Stimulated activated naive B cell treated with anti-CD40 and anti-IgM and Interleukin-4, amounts not matched to agents 10 μg/mL and 1 μg/mL and 100 μg/mL, for 72 hours (primary cell): ENCODE measurements around the gene RBMS3.
A peak's percentile ranks its signal among the peaks of the same experiment; 100 is the strongest.

Experiments used
- ATAC-seq, 2 donors: fragments of 150-1000 bp; cut with Tn5 transposase; replicated peaks; 2 replicates each; pipeline ENCODE4 v1.10.0; 2021; ENCODE audit warnings: moderate library complexity in 1 of 2
- DNase-seq: peaks from one replicate; pipeline ENCODE4 v3.0.0; 2021
- H3K27ac Mint-ChIP-seq: one replicate; pipeline ENCODE4 v1.8.0; 2022; ENCODE audit warnings: mild to moderate bottlenecking, mixed read lengths
- H3K27me3 Mint-ChIP-seq, 2 donors: one replicate each; pipeline ENCODE4 v1.8.0; 2022; ENCODE audit warnings: mixed read lengths in 2 of 2
- H3K36me3 Mint-ChIP-seq, 2 donors: one replicate each; pipeline ENCODE4 v1.8.0; 2022; ENCODE audit warnings: mixed read lengths in 2 of 2, mild to moderate bottlenecking in 1 of 2
- H3K4me1 Mint-ChIP-seq, 2 donors: one replicate each; pipeline ENCODE4 v1.8.0; 2022; ENCODE audit warnings: mixed read lengths in 2 of 2, mild to moderate bottlenecking in 1 of 2
- H3K4me3 Mint-ChIP-seq, 2 donors: one replicate each; pipeline ENCODE4 v1.8.0; 2022; ENCODE audit warnings: mild to moderate bottlenecking in 2 of 2, mixed read lengths in 2 of 2, moderate library complexity in 1 of 2
- H3K9me3 Mint-ChIP-seq, 2 donors: one replicate each; pipeline ENCODE4 v1.8.0; 2022; ENCODE audit warnings: mixed read lengths in 2 of 2, mild to moderate bottlenecking in 1 of 2

RBMS3 gene

DNA sequence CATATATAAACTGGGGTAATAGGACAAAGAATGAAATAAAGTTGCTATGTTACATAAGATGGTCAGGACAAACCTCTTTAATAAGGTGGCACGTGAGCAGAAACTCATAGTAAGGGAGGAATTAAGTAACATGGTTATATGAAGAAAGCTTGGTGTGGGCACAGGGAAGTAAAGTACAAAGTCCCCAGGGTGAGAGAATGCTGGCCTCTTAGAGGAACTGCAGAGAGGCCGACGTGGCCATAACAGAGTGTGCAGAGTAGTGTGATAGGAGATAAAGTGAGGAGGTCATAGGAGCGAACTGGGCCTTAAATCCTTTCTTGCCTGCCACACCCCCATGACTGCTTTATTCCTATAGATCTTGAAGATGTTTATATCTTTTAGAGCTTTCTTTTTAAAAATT lies 17.4 kb upstream of the RBMS3 start:
- Mint-ChIP-seq H3K27ac (no peak overlapping the region), H3K4me1 (no peaks in the 10 kb centered on the region), H3K9me3 (no peaks in the 10 kb centered on the region), H3K36me3 (no peaks in the 10 kb centered on the region), H3K4me3 (no peak overlapping the region), H3K27me3 (peaks cover 0 to 5% of the 10 kb centered on the region in 2 donors)
- no peak for ATAC-seq
- no peak for DNase-seq

DNA sequence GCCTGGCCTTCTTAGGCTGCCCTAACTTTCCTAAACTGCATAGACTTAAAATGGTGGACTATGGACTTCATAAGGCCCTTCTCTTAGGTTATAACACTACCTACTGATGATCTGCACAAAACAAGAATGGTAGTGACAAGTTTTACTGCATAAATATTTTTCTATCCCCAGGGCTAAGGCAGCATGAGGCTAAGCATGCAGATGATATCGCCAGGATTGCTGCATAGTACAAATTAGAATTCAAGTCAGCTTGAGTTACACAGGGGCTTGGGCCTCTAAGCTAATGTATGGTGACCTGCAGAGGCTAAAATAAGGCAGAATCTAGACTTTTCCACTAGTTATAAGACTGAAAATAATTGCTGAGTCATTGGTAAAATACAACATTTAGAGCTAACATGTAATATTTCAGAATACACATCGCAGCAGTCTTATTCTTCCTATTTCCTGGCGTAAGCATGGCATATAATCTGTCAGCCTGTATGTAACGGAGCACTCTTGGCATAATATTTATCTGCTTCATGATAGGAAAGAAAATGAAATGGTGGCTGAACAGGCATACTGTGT lies 15.3 kb upstream of the RBMS3 start:
- no peaks in the 10 kb centered on the region for H3K4me1 Mint-ChIP-seq
- ATAC-seq (no peak), DNase-seq (no peak)
- no peaks in the 10 kb centered on the region for H3K36me3 Mint-ChIP-seq
- H3K4me3 Mint-ChIP-seq = no peak overlapping the region
- H3K9me3 Mint-ChIP-seq = no peaks in the 10 kb centered on the region
- H3K27me3 Mint-ChIP-seq = peaks cover 0 to 5% of the 10 kb centered on the region in 2 donors
- H3K27ac Mint-ChIP-seq = no peak overlapping the region

DNA sequence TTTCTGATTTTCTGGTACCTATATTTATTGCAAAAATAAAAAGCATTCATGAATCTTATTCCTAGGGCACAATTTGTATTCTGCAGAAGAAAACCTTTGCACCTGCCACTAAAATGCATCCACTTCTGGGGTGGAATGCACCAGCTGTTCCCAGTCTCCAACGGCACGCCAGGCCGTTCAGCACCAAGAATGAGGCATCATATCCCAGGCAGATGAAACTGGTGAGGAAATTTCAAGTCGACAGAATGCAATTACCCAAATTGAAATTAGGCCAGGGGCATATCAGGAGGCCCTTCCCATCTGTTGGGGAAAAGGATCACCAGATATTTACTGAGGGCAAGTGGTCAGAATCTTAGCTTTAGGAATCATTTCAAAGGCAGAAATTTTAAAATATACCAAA lies 13.6 kb upstream of the RBMS3 start:
- H3K9me3 Mint-ChIP-seq = no peaks in the 10 kb centered on the region
- H3K4me3 Mint-ChIP-seq = no peak overlapping the region
- H3K4me1 Mint-ChIP-seq = no peaks in the 10 kb centered on the region
- DNase-seq (no peak), ATAC-seq (no peak)
- no peaks in the 10 kb centered on the region for H3K36me3 Mint-ChIP-seq
- no peak overlapping the region for H3K27ac Mint-ChIP-seq
- no peaks in the 10 kb centered on the region for H3K27me3 Mint-ChIP-seq

DNA sequence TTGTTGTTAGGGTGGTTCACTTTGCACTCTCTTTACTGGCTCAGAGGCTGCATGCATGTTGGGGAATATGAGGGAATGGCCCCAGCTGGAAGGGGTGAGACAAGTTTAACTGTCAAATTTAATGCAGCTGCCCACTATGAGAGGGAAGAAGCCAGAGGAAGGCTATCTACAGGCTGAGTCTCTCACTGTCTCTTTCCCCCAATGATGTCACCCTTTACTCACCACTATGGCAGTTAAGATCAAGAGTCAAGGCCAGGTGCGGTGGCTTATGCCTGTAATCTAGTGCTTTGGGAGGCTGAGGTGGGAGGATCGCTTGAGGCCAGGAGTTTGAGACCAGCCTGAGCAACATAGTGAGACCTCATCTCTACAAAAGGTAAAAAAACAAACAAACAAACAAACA lies 12.2 kb upstream of the RBMS3 start:
- Mint-ChIP-seq H3K27ac (no peak overlapping the region), H3K27me3 (no peaks in the 10 kb centered on the region), H3K9me3 (no peaks in the 10 kb centered on the region), H3K36me3 (no peaks in the 10 kb centered on the region), H3K4me3 (no peak overlapping the region), H3K4me1 (no peaks in the 10 kb centered on the region)
- ATAC-seq (no peak), DNase-seq (no peak)

DNA sequence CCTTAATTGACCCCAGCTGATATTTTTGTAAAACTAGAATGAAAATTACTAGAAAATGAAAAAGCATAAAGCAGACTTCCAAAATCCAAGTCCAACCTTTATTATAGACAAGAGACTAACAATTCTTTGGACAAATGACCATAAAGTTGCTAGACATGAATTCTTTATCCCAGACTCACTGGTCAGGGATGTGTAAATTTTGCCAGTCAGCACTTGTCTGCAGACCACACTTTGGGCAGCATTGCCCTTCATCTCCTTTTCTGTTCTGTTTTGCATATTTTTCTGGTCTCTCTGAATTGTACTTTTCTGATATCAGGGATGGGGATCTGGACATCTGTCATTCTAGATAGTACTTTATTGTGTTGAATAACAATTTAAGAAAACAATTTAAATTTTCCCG lies 10.1 kb upstream of the RBMS3 start:
- Mint-ChIP-seq H3K4me3 (no peak overlapping the region), H3K36me3 (no peaks in the 10 kb centered on the region), H3K4me1 (no peaks in the 10 kb centered on the region), H3K27ac (no peak overlapping the region), H3K27me3 (no peaks in the 10 kb centered on the region), H3K9me3 (no peaks in the 10 kb centered on the region)
- ATAC-seq (no peak), DNase-seq (no peak)

DNA sequence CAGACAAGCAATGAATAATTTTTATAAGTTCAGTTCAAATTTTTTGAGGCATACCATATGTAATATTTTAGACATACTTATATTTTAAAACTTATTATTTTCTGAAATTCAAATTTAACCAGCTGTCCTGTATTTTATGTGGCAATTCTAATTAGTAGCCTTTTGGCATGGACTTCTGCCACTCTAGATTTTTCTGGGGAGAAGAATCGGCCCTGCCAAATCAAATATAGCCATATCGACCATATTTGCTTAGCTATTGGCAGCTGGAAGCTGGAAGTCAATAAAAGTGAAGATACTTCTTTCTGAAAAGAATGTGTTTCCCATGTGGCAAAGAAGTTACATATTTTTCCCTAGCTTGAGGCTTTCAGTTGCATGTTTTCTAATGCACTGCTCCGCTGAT lies 9.4 kb upstream of the RBMS3 start:
- H3K4me3 Mint-ChIP-seq = no peak overlapping the region
- ATAC-seq (no peak), DNase-seq (no peak)
- no peak overlapping the region for H3K27ac Mint-ChIP-seq
- no peaks in the 10 kb centered on the region for H3K36me3 Mint-ChIP-seq
- no peaks in the 10 kb centered on the region for H3K4me1 Mint-ChIP-seq
- no peaks in the 10 kb centered on the region for H3K9me3 Mint-ChIP-seq
- no peaks in the 10 kb centered on the region for H3K27me3 Mint-ChIP-seq

DNA sequence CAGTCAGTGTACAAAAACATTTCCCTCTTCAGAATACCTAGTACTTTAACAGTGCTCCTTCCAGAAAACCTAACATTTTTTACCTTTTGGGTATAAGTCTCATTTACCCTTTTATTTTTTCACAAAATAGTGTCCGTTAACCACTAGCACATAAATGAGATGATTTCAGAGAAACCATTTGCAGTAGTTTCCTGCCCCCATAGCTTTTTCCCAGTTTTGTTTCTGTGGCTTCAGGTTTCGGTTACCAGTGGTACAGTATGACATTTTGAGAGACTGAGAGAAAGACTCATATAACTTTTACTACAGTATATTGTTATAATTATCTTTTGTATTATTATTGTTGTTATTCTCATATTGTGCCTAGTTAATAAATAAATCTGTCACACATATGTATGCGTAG lies 6.2 kb upstream of the RBMS3 start:
- Mint-ChIP-seq H3K4me3 (no peak overlapping the region), H3K36me3 (no peaks in the 10 kb centered on the region), H3K27ac (no peak overlapping the region), H3K27me3 (no peaks in the 10 kb centered on the region), H3K9me3 (no peaks in the 10 kb centered on the region), H3K4me1 (no peaks in the 10 kb centered on the region)
- ATAC-seq (no peak), DNase-seq (no peak)

DNA sequence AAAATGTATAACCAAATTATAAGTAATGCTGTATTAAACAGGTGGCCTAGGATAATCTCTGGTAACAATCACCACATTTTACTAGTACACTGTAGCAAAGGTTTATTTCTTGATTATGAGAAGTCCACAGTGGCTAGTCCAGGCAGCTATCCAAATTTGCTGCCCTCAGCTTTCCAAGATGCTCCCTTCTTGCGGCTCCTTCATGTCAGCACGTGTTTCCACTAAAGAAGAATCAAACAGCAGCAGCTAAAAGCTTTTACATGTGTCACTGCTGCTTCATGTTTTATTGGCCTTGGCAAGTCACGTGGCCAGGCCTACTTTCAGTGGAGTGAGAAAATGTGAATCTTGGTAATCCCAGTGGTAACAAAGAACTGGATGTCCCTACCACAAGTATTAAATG lies 5.6 kb upstream of the RBMS3 start:
- H3K27ac Mint-ChIP-seq = no peak overlapping the region
- no peaks in the 10 kb centered on the region for H3K27me3 Mint-ChIP-seq
- no peak overlapping the region for H3K4me3 Mint-ChIP-seq
- DNase-seq (no peak), ATAC-seq (no peak)
- H3K9me3 Mint-ChIP-seq = no peaks in the 10 kb centered on the region
- H3K36me3 Mint-ChIP-seq = no peaks in the 10 kb centered on the region
- peaks cover 0 to 1% of the 10 kb centered on the region in 2 donors for H3K4me1 Mint-ChIP-seq

DNA sequence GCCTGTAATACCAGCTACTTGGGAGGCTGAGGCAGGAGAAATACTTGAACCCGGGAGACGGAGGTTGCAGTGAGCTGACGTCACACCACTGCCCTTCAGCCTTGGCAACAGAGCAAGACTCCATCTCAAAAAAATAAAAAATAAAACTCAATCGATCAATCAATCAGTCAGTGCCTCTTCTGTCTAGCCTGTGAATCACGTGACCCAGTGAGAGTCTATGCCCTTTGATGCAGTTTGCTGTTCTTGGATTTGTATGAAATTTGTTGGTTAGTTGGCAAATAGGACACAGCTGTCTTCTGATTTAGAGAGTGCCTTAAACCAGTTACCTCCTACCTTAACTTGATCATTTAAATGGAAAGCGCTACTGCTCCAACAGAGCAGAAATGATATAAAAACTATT lies 3.6 kb upstream of the RBMS3 start:
- H3K27me3 Mint-ChIP-seq = peaks cover 0 to 13% of the 10 kb centered on the region in 2 donors
- ATAC-seq (no peak), DNase-seq (no peak)
- no peak overlapping the region for H3K4me3 Mint-ChIP-seq
- peaks cover 10 to 21% of the 10 kb centered on the region in 2 donors for H3K4me1 Mint-ChIP-seq
- H3K36me3 Mint-ChIP-seq = no peaks in the 10 kb centered on the region
- H3K27ac Mint-ChIP-seq = no peak overlapping the region
- no peaks in the 10 kb centered on the region for H3K9me3 Mint-ChIP-seq

DNA sequence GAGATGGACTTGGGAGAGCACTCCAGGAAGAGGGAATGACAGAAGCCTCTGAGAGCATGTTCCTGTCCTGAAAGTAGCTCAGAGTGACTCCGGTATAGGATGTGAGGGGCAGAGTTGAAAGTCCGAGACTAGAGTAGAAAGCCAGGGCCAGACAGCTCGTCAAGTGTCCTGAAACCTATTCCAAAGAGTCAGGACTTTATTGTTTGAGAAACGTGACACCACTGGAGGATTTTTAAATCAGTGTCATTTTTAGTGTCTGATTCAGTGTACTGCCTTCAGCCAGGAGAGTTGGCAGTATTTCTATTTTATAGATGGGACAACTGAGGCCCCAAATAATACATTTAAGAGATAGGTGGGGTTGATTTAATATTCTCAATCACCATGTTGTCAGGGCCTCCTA lies 1.6 kb upstream of the RBMS3 start:
- no peak for ATAC-seq
- Mint-ChIP-seq H3K36me3 (no peaks in the 10 kb centered on the region), H3K9me3 (no peaks in the 10 kb centered on the region), H3K4me1 (peaks cover 16 to 37% of the 10 kb centered on the region in 2 donors), H3K4me3 (no peak overlapping the region), H3K27me3 (peaks cover 0 to 15% of the 10 kb centered on the region in 2 donors), H3K27ac (no peak overlapping the region)
- DNase-seq = no peak

DNA sequence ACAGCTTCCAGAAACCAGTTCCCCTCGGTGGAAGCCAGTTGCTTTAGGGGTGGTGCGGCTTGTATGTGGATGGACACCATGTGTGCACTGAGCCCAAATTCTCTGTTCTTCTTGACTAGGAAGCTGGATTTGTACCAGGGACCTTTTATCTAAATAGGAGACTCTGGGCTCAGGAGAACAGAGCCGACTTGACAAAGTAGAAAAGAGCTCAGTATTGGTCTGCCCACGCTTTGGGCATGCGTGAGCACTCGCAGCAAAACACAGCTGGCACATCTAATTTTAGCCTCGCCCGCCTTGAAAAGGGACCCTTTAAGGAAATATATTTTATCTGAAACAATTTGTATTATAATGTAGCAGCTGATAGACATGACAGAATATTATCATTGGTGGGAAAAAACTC lies 1.1 kb upstream of the RBMS3 start:
- H3K4me1 Mint-ChIP-seq = peaks cover 16 to 37% of the 10 kb centered on the region in 2 donors
- no peak overlapping the region for H3K4me3 Mint-ChIP-seq
- ATAC-seq = no peak
- H3K36me3 Mint-ChIP-seq = no peaks in the 10 kb centered on the region
- H3K9me3 Mint-ChIP-seq = no peaks in the 10 kb centered on the region
- H3K27ac Mint-ChIP-seq = no peak overlapping the region
- DNase-seq = no peak
- peaks cover 0 to 15% of the 10 kb centered on the region in 2 donors for H3K27me3 Mint-ChIP-seq

DNA sequence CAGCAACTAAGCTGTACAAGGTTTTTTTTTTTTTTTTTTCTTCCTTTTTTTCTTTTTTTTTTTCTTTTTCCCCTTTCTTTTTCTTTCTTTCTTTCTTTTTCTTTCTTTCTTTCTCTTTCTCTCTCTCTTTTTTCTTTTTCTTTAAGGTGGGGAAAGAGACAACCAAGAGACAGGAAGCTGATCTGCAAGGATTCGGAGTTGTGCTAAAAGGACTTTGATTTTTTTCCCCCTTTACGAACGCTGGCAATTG lies 148 bp downstream of the RBMS3 start:
- peak overlapping the region; percentile 48 for H3K27ac Mint-ChIP-seq
- no peak for ATAC-seq

DNA sequence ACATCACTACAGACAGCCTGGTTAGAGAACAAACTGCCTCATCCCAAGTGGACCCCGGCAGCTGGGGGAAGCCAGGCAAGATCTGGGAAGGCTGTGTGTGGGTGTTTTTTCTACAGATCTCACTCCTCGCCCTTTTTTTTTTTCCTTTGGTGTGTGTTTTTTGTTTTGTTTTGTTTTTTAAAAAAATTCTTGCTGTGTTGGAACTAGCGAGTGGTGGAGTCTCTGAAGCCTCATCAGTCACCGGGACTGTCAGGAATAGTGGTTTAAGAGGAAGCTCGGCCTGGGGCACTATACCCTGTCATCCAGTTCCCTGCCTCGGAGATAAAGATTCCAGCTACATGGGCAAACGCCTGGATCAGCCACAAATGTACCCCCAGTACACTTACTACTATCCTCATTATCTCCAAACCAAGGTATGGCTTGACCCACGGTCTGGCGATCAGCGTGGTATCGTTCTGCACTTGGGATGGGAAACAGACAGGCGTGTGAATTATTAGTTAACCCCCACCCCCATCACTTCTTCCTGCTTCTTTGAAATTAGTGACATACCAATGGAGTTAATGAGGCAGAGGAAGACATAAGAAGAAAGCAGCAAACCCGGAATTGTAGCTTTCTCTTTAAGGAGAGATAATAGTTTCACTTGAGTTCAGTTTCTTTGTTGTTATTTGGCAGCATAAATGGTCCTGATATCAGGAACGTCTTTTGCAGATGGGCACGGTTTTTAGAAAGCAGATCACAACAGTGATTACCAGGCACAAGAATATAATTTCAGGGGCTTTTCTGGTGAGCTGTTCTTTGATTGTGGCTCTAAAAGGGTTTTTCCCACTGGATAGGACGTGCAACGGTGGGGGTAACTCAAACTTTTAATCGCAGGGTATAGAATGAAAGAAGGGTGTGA lies 722 bp downstream of the RBMS3 start:
- peak overlapping the region; percentile 32 for H3K27ac Mint-ChIP-seq
- ATAC-seq = peak; percentile 89 to 92
- H3K4me3 Mint-ChIP-seq = peak overlapping the region; percentile 85 to 88

More for the DNA sequence above, 148 bp downstream of the RBMS3 start:
- DNase-seq = no peak
- peaks cover 16 to 43% of the 10 kb centered on the region in 2 donors for H3K4me1 Mint-ChIP-seq
- no peaks in the 10 kb centered on the region for H3K9me3 Mint-ChIP-seq
- peaks cover 0 to 15% of the 10 kb centered on the region in 2 donors for H3K27me3 Mint-ChIP-seq
- no peaks in the 10 kb centered on the region for H3K36me3 Mint-ChIP-seq
- peak overlapping the region; percentile 85 to 88 for H3K4me3 Mint-ChIP-seq

DNA sequence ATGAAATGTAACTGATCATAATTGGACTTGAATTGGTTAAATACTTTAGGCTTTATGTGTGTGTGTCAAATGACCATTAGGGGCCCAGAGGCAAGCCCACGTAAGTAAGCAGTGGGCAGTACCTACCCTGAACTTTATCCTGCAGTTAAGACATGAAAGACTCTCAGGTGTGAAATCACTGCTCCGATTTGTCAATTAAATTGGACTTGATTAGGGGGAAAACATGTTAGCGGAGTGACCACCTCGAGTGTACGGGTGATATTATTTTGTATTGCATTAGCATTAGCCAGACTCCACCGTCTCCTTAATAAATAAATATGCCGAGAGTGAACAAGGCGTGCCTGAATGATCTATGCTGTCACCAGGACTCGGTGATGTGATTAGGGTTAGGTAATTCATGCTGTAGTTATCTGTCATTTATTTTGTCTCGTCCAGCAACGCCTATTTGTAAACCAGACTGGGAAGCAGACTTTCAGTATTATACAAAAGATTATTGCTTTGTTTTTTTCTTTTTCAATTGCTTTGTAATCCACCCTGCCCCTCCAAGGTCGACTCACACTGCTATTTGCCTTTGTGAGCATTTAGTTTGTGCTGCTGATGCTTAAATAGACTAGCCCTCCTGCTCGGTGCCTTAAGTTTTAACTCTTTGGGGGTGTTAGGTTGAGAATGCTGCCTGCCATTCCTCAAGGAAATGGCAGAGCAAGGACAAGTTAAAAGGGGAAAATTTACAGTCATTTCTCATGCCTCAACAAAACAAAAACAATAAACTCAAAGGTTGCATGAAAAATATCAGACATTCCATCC lies 1.8 kb downstream of the RBMS3 start:
- H3K4me1 Mint-ChIP-seq = peaks cover 16 to 43% of the 10 kb centered on the region in 2 donors
- peaks cover 5 to 15% of the 10 kb centered on the region in 2 donors for H3K27me3 Mint-ChIP-seq
- H3K9me3 Mint-ChIP-seq = no peaks in the 10 kb centered on the region
- DNase-seq (no peak), ATAC-seq (no peak)
- no peak overlapping the region for H3K27ac Mint-ChIP-seq
- H3K36me3 Mint-ChIP-seq = no peaks in the 10 kb centered on the region
- H3K4me3 Mint-ChIP-seq = peak overlapping the region; percentile 8 to 88

More for the DNA sequence above, 722 bp downstream of the RBMS3 start:
- H3K9me3 Mint-ChIP-seq = no peaks in the 10 kb centered on the region
- no peaks in the 10 kb centered on the region for H3K36me3 Mint-ChIP-seq
- H3K4me1 Mint-ChIP-seq = peaks cover 16 to 43% of the 10 kb centered on the region in 2 donors
- peaks cover 5 to 15% of the 10 kb centered on the region in 2 donors for H3K27me3 Mint-ChIP-seq
- peak; percentile 34 for DNase-seq
